HepG2 (cell line): ENCODE measurements around the gene IFNLR1. TPM values are rescaled to one million over a fixed set of nuclear protein-coding genes. Genes with fewer than 3 reads are reported as not detected.
A peak's percentile ranks its signal among the peaks of the same experiment; 100 is the strongest.

ENCODE experiments used
- ATAC-seq: fragments of 200-7000 bp; cut with Tn5 transposase; 3 replicates; pipeline ENCODE4 v1.9.1; 2020; ENCODE audit warnings: mild to moderate bottlenecking, moderate library complexity
- BruUV-seq: library from RNA; stranded (reverse); fragments of 400-500 nt; replicated peaks from 2 replicates; lab custom pipeline; 2021; lab: Mats Ljungman, UMichigan
- CTCF ChIA-PET: fragments of 300-600 bp; formaldehyde crosslinking; extraction: SDS; loops from one replicate; lab custom pipeline; 2021; ENCODE audit warnings: low total read pairs, inconsistent platforms, low intra/inter-chr PET ratio; lab: Yijun Ruan, JAX
- POLR2A ChIA-PET: fragments of 350-600 bp; sonication (Branson Sonifier 250); formaldehyde crosslinking; loops from one replicate; lab custom pipeline; 2020; ENCODE audit warnings: antibody characterized with exemption, inconsistent platforms; lab: Yijun Ruan, JAX
- DNase-seq: peaks from one replicate; pipeline ENCODE4 v3.0.0-alpha.2; 2015; ENCODE audit warnings: low spot score
- FAIRE-seq: peaks from 3 replicates; lab custom pipeline; 2011; peaks lifted over from hg19 to GRCh38; lab: Jason Lieb, UNC
- H2AFZ ChIP-seq: one replicate; pipeline ENCODE4 v1.6.1; 2011; ENCODE audit warnings: low read length, inconsistent platforms
- H3K27ac ChIP-seq: fragments of 300-600 bp; 3 replicates; pipeline ENCODE4 v1.8.0; 2011; ENCODE audit warnings: mixed run types, mild to moderate bottlenecking, mixed read lengths, low read length, inconsistent platforms; ENCODE audit not compliant: insufficient read depth; ENCODE audit errors: extremely low read length
- H3K27me3 ChIP-seq, 2 experiments: fragments of 200-600 bp in 1 of 2; 2 replicates in 1 of 2; 3 replicates in 1 of 2; pipeline versions ENCODE4 v1.6.0 to v1.8.0; 2011; ENCODE audit warnings: low read length in 2 of 2, mild to moderate bottlenecking in 2 of 2, moderate library complexity in 2 of 2, inconsistent platforms in 1 of 2; ENCODE audit not compliant: insufficient read depth in 2 of 2, control insufficient read depth in 1 of 2
- H3K36me3 ChIP-seq, 2 experiments: fragments of 200-600 bp in 1 of 2; replicated peaks in 1 of 2; 2 replicates in 1 of 2; 3 replicates in 1 of 2; pipeline versions ENCODE4 v1.5.1 to v1.8.0; 2011; ENCODE audit warnings: low read length in 2 of 2, inconsistent platforms in 1 of 2; ENCODE audit not compliant: insufficient read depth in 2 of 2, control insufficient read depth in 1 of 2
- H3K4me1 ChIP-seq: 2 replicates; pipeline ENCODE4 v1.5.1; 2012; ENCODE audit warnings: low read length, inconsistent platforms; ENCODE audit not compliant: insufficient read depth
- H3K4me2 ChIP-seq: 2 replicates; pipeline ENCODE4 v1.6.0; 2011; ENCODE audit warnings: low read depth, low read length, inconsistent platforms
- H3K4me3 ChIP-seq, 3 experiments: fragments of 200-600 bp in 1 of 3; sonication (generic), shearing (Covaris generic) in 1 of 3; replicated peaks in 1 of 3; 2 replicates each; pipeline ENCODE4 v1.5.1; 2011 to 2016; ENCODE audit warnings: low read length in 3 of 3, inconsistent platforms in 2 of 3, low read depth in 2 of 3, mild to moderate bottlenecking in 2 of 3, control low read depth in 1 of 3, mixed read lengths in 1 of 3; ENCODE audit not compliant: insufficient read depth in 1 of 3
- H3K79me2 ChIP-seq: one replicate; pipeline ENCODE4 v1.6.1; 2011; ENCODE audit warnings: low read length, inconsistent platforms; ENCODE audit not compliant: insufficient read depth
- H3K9ac ChIP-seq: 2 replicates; pipeline ENCODE4 v1.6.0; 2011; ENCODE audit warnings: mild to moderate bottlenecking, low read depth, low read length, inconsistent platforms; ENCODE audit not compliant: insufficient read depth
- H3K9me3 ChIP-seq: 2 replicates; pipeline ENCODE4 v1.5.1; 2012; ENCODE audit warnings: mild to moderate bottlenecking, low read length
- H4K20me1 ChIP-seq: 2 replicates; pipeline ENCODE4 v1.6.0; 2011; ENCODE audit warnings: inconsistent platforms, mild to moderate bottlenecking, low read length, moderate library complexity; ENCODE audit not compliant: insufficient read depth
- CEBPB ChIP-seq: IDR thresholded peaks from 2 replicates; pipeline ENCODE4 v1.6.1; 2011; ENCODE audit warnings: low read depth, low read length, improper control_type of control experiment, borderline replicate concordance
- FOXP4 ChIP-seq: sonication (generic); formaldehyde crosslinking; IDR thresholded peaks from 2 replicates; pipeline ENCODE4 v1.4.0; 2020; ENCODE audit warnings: missing genetic modification reagents
- HMGXB4 ChIP-seq, 2 experiments: sonication (generic) in 1 of 2; formaldehyde crosslinking in 1 of 2; IDR thresholded peaks; 2 replicates each; pipeline versions ENCODE4 v1.4.0 to v1.6.1; 2018 to 2020; ENCODE audit warnings: missing genetic modification reagents in 2 of 2, borderline replicate concordance in 1 of 2, low read depth in 1 of 2, mild to moderate bottlenecking in 1 of 2, missing biosample characterization in 1 of 2
- HNF1B ChIP-seq: sonication (generic); formaldehyde crosslinking; IDR thresholded peaks from 2 replicates; pipeline ENCODE4 v1.5.1; 2020; ENCODE audit warnings: mild to moderate bottlenecking, moderate library complexity, missing genetic modification reagents
- HNF4A ChIP-seq: sonication (generic); formaldehyde crosslinking; IDR thresholded peaks from 2 replicates; pipeline ENCODE4 v1.4.0; 2020; ENCODE audit warnings: missing genetic modification reagents
- MTF2 ChIP-seq: sonication (generic); formaldehyde crosslinking; IDR thresholded peaks from 2 replicates; pipeline ENCODE4 v1.5.0; 2020; ENCODE audit warnings: missing genetic modification reagents, borderline replicate concordance
- SMAD1 ChIP-seq: sonication (generic); formaldehyde crosslinking; IDR thresholded peaks from 2 replicates; pipeline ENCODE4 v1.4.0; 2020; ENCODE audit warnings: missing genetic modification reagents, low read depth, mild to moderate bottlenecking, borderline replicate concordance
- TFAP4 ChIP-seq: sonication (generic); IDR thresholded peaks from 2 replicates; pipeline ENCODE4 v1.6.1; 2016; ENCODE audit warnings: low read depth, borderline replicate concordance
- ZBTB7A ChIP-seq: sonication (generic); formaldehyde crosslinking; IDR thresholded peaks from 2 replicates; pipeline ENCODE4 v1.8.0; 2022; ENCODE audit warnings: mild to moderate bottlenecking, missing genetic modification reagents
- ZFY ChIP-seq: sonication (generic); formaldehyde crosslinking; IDR thresholded peaks from 2 replicates; pipeline ENCODE4 v1.4.0; 2020; ENCODE audit warnings: missing genetic modification reagents
- ZNF20 ChIP-seq: sonication (generic); formaldehyde crosslinking; IDR thresholded peaks from 2 replicates; pipeline ENCODE4 v1.4.0; 2020; ENCODE audit warnings: mild to moderate bottlenecking, moderate library complexity, missing genetic modification reagents
- ZNF574 ChIP-seq: sonication (generic); formaldehyde crosslinking; IDR thresholded peaks from 2 replicates; pipeline ENCODE4 v1.4.0; 2020; ENCODE audit warnings: missing genetic modification reagents
- WGBS: methylation state at CpG from one replicate; pipeline ENCODE4 v1.1.6; 2017; ENCODE audit warnings: low lambda C conversion rate; 5-methylcytosine and 5-hydroxymethylcytosine counted together
- in situ Hi-C: cut with HindIII; loops from 2 replicates; pipeline ENCODE4 v1.10.0; 2017; ENCODE audit warnings: low pct_unique_long_range_greater_than_20kb; ENCODE audit not compliant: extremely low pct_ligation_motif_present
- intact Hi-C: fragments of 100-400 bp; cut with micrococcal nuclease; formaldehyde crosslinking; loops from one replicate; pipeline ENCODE4 v1.10.0; 2022; ENCODE audit not compliant: unreplicated experiment
- polyA plus RNA-seq, 8 experiments: library from polyadenylated mRNA; depleted of rRNA in 3 of 8; stranded (reverse) in 7 of 8; unstranded in 1 of 8; fragments of >200 nt; fragmentation: Illumina TruSeq in 4 of 8; extraction: Trizol in 4 of 8; gene quantifications; 2 replicates each; pipeline versions ENCODE4 v1.2.1 to v1.2.3, GENCODE V29; 2011 to 2016; ENCODE audit warnings: low read depth in 4 of 8, missing spikeins in 1 of 8, mixed read lengths in 1 of 8; ENCODE audit not compliant: insufficient read depth in 1 of 8
- total RNA-seq, 5 experiments: library from RNA; depleted of rRNA; stranded (reverse); fragments of >200 nt; fragmentation: Illumina TruSeq; extraction: Trizol; gene quantifications; 2 replicates each; pipeline ENCODE4 v1.2.3, GENCODE V29; 2016; ENCODE audit warnings: low read depth in 1 of 5

Gene IFNLR1
- total and polyA plus RNA-seq, 2 of the 13 experiments (the other 11 are each of a cell fraction or from before 2014, with no cell fraction given) = 3.8 to 8.5 TPM

- H3K27me3 ChIP-seq = no peaks in the 10 kb centered on the region; a peak in 1 of 5 replicates
- FAIRE-seq = peak; percentile 21
- H3K79me2 ChIP-seq = no peaks in the 10 kb centered on the region
- peak; percentile 9; the same call in 2 of the 3 replicates for ATAC-seq
- H3K36me3 ChIP-seq = peaks cover 0 to 4% of the 10 kb centered on the region in 2 experiments; a peak in 2 of 5 replicates
- no peaks in the 10 kb centered on the region for H4K20me1 ChIP-seq
- in situ Hi-C loops (no loop called here), intact Hi-C loops (no loop called here)
- BruUV-seq = no TSS peak
- H3K9ac ChIP-seq = peak overlapping the region; percentile 17; the same call in 1 of the 2 replicates
- H3K4me1 ChIP-seq = peaks cover 45% of the 10 kb centered on the region
- no peaks in the 10 kb centered on the region for H3K9me3 ChIP-seq
- WGBS = 44% methylated on average over 9 of the region's 10 CpGs
- peak overlapping the region; percentile 62 to 82 (median 68); a peak in 3 of 6 replicates for H3K4me3 ChIP-seq
- no peak overlapping the region for H2AFZ ChIP-seq
- ChIA-PET POLR2A (interaction anchor here (0.8 to 3.2 kb wide), 8 partner anchors 9 to 274 kb away, joined by 3 to 24 read pairs (median 4); partner anchors contain the start of genes MYOM3 and NIPAL3), CTCF (no interaction called here)
- DNase-seq = peak; percentile 49
- H3K4me2 ChIP-seq = peak overlapping the region; percentile 96
- H3K27ac ChIP-seq = peak overlapping the region; percentile 21
- 0 out of 2 replicates have a peak, but pooled peaks have one; percentile 33 for TF ChIP-seq ZFY (CRISPR knock-in tag)
- TF ChIP-seq CEBPB = peak; percentile 85
- TF ChIP-seq ZBTB7A (CRISPR knock-in tag) = 0 out of 2 replicates have a peak, but pooled peaks have one; percentile 2
- TF ChIP-seq SMAD1 = no peak
- TF ChIP-seq TFAP4 = peak; percentile 71; the same call in 1 of the 2 replicates
- peak; percentile 39; the same call in 1 of the 2 replicates for TF ChIP-seq ZNF574 (CRISPR knock-in tag)
- peak; percentile 15; the same call in 1 of the 2 replicates for TF ChIP-seq HNF1B (CRISPR knock-in tag)
- TF ChIP-seq ZNF20 = no peak
- TF ChIP-seq HNF4A (CRISPR knock-in tag) = peak; percentile 82
- TF ChIP-seq HMGXB4 (CRISPR knock-in tag; IDR thresholded peaks at IDR 0.05; ENCODE audit: borderline replicate concordance in 1 of 2, low read depth in 1 of 2) = 0 out of 4 replicates have a peak, but pooled peaks of 1 of the 2 experiments have one; percentile 15
- TF ChIP-seq MTF2 (CRISPR knock-in tag) = no peak
- TF ChIP-seq FOXP4 (CRISPR knock-in tag) = peak; percentile 53; the same call in 1 of the 2 replicates
These were observed 45.6 kb downstream of the IFNLR1 start for GRCh38 chr1:24141311-24141997.
